ENCODE measurements around the gene ZBTB45.
"Not testable (repeated sequence)": the region's sequence is repeated elsewhere in the genome, so short reads cannot be mapped to it uniquely, and the experiment has no call there.

ZBTB45 gene

GRCh38 chr19:58476498-58477015, 43.1 kb downstream of the ZBTB45 start:
- H3K27ac ChIP-seq (ENCODE audit: low read depth, low read length) = peak overlapping the region; percentile 80; the same call in 1 of the 2 replicates
- H3K36me3 ChIP-seq (ENCODE audit: control insufficient read depth, insufficient read depth, low read length) = peaks cover 28% of the 10 kb centered on the region
- peak overlapping the region; percentile 80 for H3K4me3 ChIP-seq (ENCODE audit: low read depth, low read length)
- H3K4me1 ChIP-seq (ENCODE audit: control insufficient read depth, insufficient read depth, low read length) = peaks cover 9% of the 10 kb centered on the region
- H3K9me3 ChIP-seq (ENCODE audit: control insufficient read depth, insufficient read depth, low read depth, low read length) = no peaks in the 10 kb centered on the region
- no peaks in the 10 kb centered on the region for H3K27me3 ChIP-seq (ENCODE audit: control insufficient read depth, insufficient read depth, low read length)
- H3K9ac ChIP-seq (ENCODE audit: low read length) = peak overlapping the region; percentile 64

GRCh38 chr19:58475714-58476497, 43.7 kb downstream of the ZBTB45 start, which contains the start of gene ZNF446:
Gene ZNF446, plus strand, starts transcription at chr19:58476352. Its CDS starts 867 bp downstream, at chr19:58477219.
- H3K9ac ChIP-seq (ENCODE audit: low read length) = peak within 1 kb of the TSS; percentile 64
- H3K27ac ChIP-seq (ENCODE audit: low read depth, low read length) = peak within 1 kb of the TSS; percentile 80
- no peaks in the 10 kb centered on the region for H3K27me3 ChIP-seq (ENCODE audit: control insufficient read depth, insufficient read depth, low read length)

GRCh38 chr19:58474997-58475713, 44.5 kb downstream of the ZBTB45 start:
- H3K27ac ChIP-seq (ENCODE audit: low read depth, low read length) = peak overlapping the region; percentile 80
- H3K36me3 ChIP-seq (ENCODE audit: control insufficient read depth, insufficient read depth, low read length) = peaks cover 17% of the 10 kb centered on the region
- H3K9me3 ChIP-seq (ENCODE audit: control insufficient read depth, insufficient read depth, low read depth, low read length) = no peaks in the 10 kb centered on the region
- no peaks in the 10 kb centered on the region for H3K27me3 ChIP-seq (ENCODE audit: control insufficient read depth, insufficient read depth, low read length)
- H3K4me1 ChIP-seq (ENCODE audit: control insufficient read depth, insufficient read depth, low read length) = peaks cover 9% of the 10 kb centered on the region
- H3K4me3 ChIP-seq (ENCODE audit: low read depth, low read length) = peak overlapping the region; percentile 80
- H3K9ac ChIP-seq (ENCODE audit: low read length) = peak overlapping the region; percentile 64

More at GRCh38 chr19:58475714-58476497, 43.7 kb downstream of the ZBTB45 start, which contains the start of gene ZNF446:
- Histone ChIP-seq H3K36me3 (ENCODE audit: control insufficient read depth, insufficient read depth, low read length) (peaks cover 24% of the 10 kb centered on the region), H3K4me1 (ENCODE audit: control insufficient read depth, insufficient read depth, low read length) (peaks cover 9% of the 10 kb centered on the region), H3K9me3 (ENCODE audit: control insufficient read depth, insufficient read depth, low read depth, low read length) (no peaks in the 10 kb centered on the region), H3K4me3 (ENCODE audit: low read depth, low read length) (peak within 1 kb of the TSS; percentile 80)

- Histone ChIP-seq H3K27me3 (ENCODE audit: control insufficient read depth, insufficient read depth, low read length) (no peaks in the 10 kb centered on the region), H3K27ac (ENCODE audit: low read depth, low read length) (no peak overlapping the region), H3K9me3 (ENCODE audit: control insufficient read depth, insufficient read depth, low read depth, low read length) (no peaks in the 10 kb centered on the region), H3K4me1 (ENCODE audit: control insufficient read depth, insufficient read depth, low read length) (peaks cover 9% of the 10 kb centered on the region), H3K4me3 (ENCODE audit: low read depth, low read length) (no peak overlapping the region), H3K9ac (ENCODE audit: low read length) (no peak overlapping the region), H3K36me3 (ENCODE audit: control insufficient read depth, insufficient read depth, low read length) (peaks cover 23% of the 10 kb centered on the region)
Observed at GRCh38 chr19:58474291-58474996, 45.2 kb downstream of the ZBTB45 start.

- H3K27me3 ChIP-seq (ENCODE audit: control insufficient read depth, insufficient read depth, low read length) = no peaks in the 10 kb centered on the region
- H3K4me1 ChIP-seq (ENCODE audit: control insufficient read depth, insufficient read depth, low read length) = peaks cover 9% of the 10 kb centered on the region
- no peak overlapping the region for H3K4me3 ChIP-seq (ENCODE audit: low read depth, low read length)
- H3K36me3 ChIP-seq (ENCODE audit: control insufficient read depth, insufficient read depth, low read length) = peaks cover 23% of the 10 kb centered on the region
- H3K9ac ChIP-seq (ENCODE audit: low read length) = no peak overlapping the region
- no peak overlapping the region for H3K27ac ChIP-seq (ENCODE audit: low read depth, low read length)
- no peaks in the 10 kb centered on the region for H3K9me3 ChIP-seq (ENCODE audit: control insufficient read depth, insufficient read depth, low read depth, low read length)
Observed at GRCh38 chr19:58473775-58474174, 45.8 kb downstream of the ZBTB45 start.

GRCh38 chr19:58471736-58472135, 47.9 kb downstream of the ZBTB45 start:
- no peak overlapping the region for H3K9ac ChIP-seq (ENCODE audit: low read length)
- no peaks in the 10 kb centered on the region for H3K9me3 ChIP-seq (ENCODE audit: control insufficient read depth, insufficient read depth, low read depth, low read length)
- H3K27me3 ChIP-seq (ENCODE audit: control insufficient read depth, insufficient read depth, low read length) = no peaks in the 10 kb centered on the region
- H3K36me3 ChIP-seq (ENCODE audit: control insufficient read depth, insufficient read depth, low read length) = peaks cover 23% of the 10 kb centered on the region
- H3K4me1 ChIP-seq (ENCODE audit: control insufficient read depth, insufficient read depth, low read length) = peaks cover 10% of the 10 kb centered on the region
- H3K4me3 ChIP-seq (ENCODE audit: low read depth, low read length) = no peak overlapping the region
- no peak overlapping the region for H3K27ac ChIP-seq (ENCODE audit: low read depth, low read length)

GRCh38 chr19:58470837-58471543, 48.6 kb downstream of the ZBTB45 start:
- H3K27ac ChIP-seq (ENCODE audit: low read depth, low read length); H3K27me3 ChIP-seq (ENCODE audit: control insufficient read depth, insufficient read depth, low read length); H3K4me3 ChIP-seq (ENCODE audit: low read depth, low read length); H3K9me3 ChIP-seq (ENCODE audit: control insufficient read depth, insufficient read depth, low read depth, low read length); H3K9ac ChIP-seq (ENCODE audit: low read length); H3K4me1 ChIP-seq (ENCODE audit: control insufficient read depth, insufficient read depth, low read length): not testable (repeated sequence)
- H3K36me3 ChIP-seq (ENCODE audit: control insufficient read depth, insufficient read depth, low read length) = peaks cover 23% of the 10 kb centered on the region

GRCh38 chr19:58469241-58470013, 50.2 kb downstream of the ZBTB45 start:
- H3K9me3 ChIP-seq (ENCODE audit: control insufficient read depth, insufficient read depth, low read depth, low read length) = no peaks in the 10 kb centered on the region
- no peak overlapping the region for H3K4me3 ChIP-seq (ENCODE audit: low read depth, low read length)
- H3K9ac ChIP-seq (ENCODE audit: low read length) = no peak overlapping the region
- no peak overlapping the region for H3K27ac ChIP-seq (ENCODE audit: low read depth, low read length)
- peaks cover 4% of the 10 kb centered on the region; the same call in 1 of the 2 replicates for H3K4me1 ChIP-seq (ENCODE audit: control insufficient read depth, insufficient read depth, low read length)
- H3K36me3 ChIP-seq (ENCODE audit: control insufficient read depth, insufficient read depth, low read length) = peaks cover 23% of the 10 kb centered on the region
- peaks cover 10% of the 10 kb centered on the region for H3K27me3 ChIP-seq (ENCODE audit: control insufficient read depth, insufficient read depth, low read length)

GRCh38 chr19:58468216-58468839, 51.3 kb downstream of the ZBTB45 start:
- Histone ChIP-seq H3K4me1 (ENCODE audit: control insufficient read depth, insufficient read depth, low read length) (peaks cover 4% of the 10 kb centered on the region; the same call in 1 of the 2 replicates), H3K27me3 (ENCODE audit: control insufficient read depth, insufficient read depth, low read length) (peaks cover 10% of the 10 kb centered on the region), H3K4me3 (ENCODE audit: low read depth, low read length) (peak overlapping the region; percentile 49), H3K9ac (ENCODE audit: low read length) (no peak overlapping the region), H3K36me3 (ENCODE audit: control insufficient read depth, insufficient read depth, low read length) (peaks cover 23% of the 10 kb centered on the region), H3K9me3 (ENCODE audit: control insufficient read depth, insufficient read depth, low read depth, low read length) (no peaks in the 10 kb centered on the region), H3K27ac (ENCODE audit: low read depth, low read length) (no peak overlapping the region)

Data from HUES6 (cell line).